Activated B cell treated with CpG ODN at 0.5 μM for 24 hours (primary cell): Measurements from ENCODE around the gene SERPINB1. TPM values are rescaled to one million over a fixed set of nuclear protein-coding genes. Genes with fewer than 3 reads are reported as not detected.

ENCODE experiments used
- ATAC-seq: fragments of 200-7000 bp; cut with Tn5 transposase; one replicate; pipeline ENCODE4 v1.10.0; 2021; ENCODE audit warnings: low read depth, mild to moderate bottlenecking, moderate library complexity
- CTCF ChIA-PET: fragments of 350-600 bp; sonication (Branson Sonifier 250); formaldehyde crosslinking; loops from one replicate; lab custom pipeline; 2021; ENCODE audit warnings: antibody characterized with exemption; lab: Charles Lee
- POLR2A ChIA-PET: fragments of 350-600 bp; sonication (Branson Sonifier 250); formaldehyde crosslinking; loops from one replicate; lab custom pipeline; 2021; ENCODE audit warnings: antibody characterized with exemption; lab: Charles Lee
- DNase-seq: peaks from one replicate; pipeline ENCODE4 v3.0.0; 2022
- H3K27ac Mint-ChIP-seq: one replicate; pipeline ENCODE4 v1.8.0; 2020; ENCODE audit warnings: mixed read lengths
- H3K27me3 Mint-ChIP-seq: one replicate; pipeline ENCODE4 v1.8.0; 2021; ENCODE audit warnings: mixed read lengths
- H3K36me3 Mint-ChIP-seq: one replicate; pipeline ENCODE4 v1.8.0; 2021; ENCODE audit warnings: low read depth, mixed read lengths
- H3K4me1 Mint-ChIP-seq: one replicate; pipeline ENCODE4 v1.8.0; 2021; ENCODE audit warnings: mixed read lengths
- H3K4me3 Mint-ChIP-seq: one replicate; pipeline ENCODE4 v1.8.0; 2020; ENCODE audit warnings: mild to moderate bottlenecking, mixed read lengths
- H3K9me3 Mint-ChIP-seq: one replicate; pipeline ENCODE4 v1.8.0; 2020; ENCODE audit warnings: mixed read lengths
- CTCF ChIP-seq: fragments of 200-600 bp; IDR thresholded peaks from one replicate; pipeline ENCODE4 v1.8.0; 2022; ENCODE audit warnings: antibody characterized with exemption, mild to moderate bottlenecking
- intact Hi-C: fragments of 100-400 bp; cut with micrococcal nuclease; formaldehyde crosslinking; loops from one replicate; pipeline ENCODE4 v1.15.1; 2024
- total RNA-seq: library from RNA; stranded (reverse); gene quantifications from 2 replicates; pipeline ENCODE4 v1.2.3, GENCODE V29; 2022

The SERPINB1 gene
- total RNA-seq, 1 donor from 2014 or later, result 59.9 TPM

DNA sequence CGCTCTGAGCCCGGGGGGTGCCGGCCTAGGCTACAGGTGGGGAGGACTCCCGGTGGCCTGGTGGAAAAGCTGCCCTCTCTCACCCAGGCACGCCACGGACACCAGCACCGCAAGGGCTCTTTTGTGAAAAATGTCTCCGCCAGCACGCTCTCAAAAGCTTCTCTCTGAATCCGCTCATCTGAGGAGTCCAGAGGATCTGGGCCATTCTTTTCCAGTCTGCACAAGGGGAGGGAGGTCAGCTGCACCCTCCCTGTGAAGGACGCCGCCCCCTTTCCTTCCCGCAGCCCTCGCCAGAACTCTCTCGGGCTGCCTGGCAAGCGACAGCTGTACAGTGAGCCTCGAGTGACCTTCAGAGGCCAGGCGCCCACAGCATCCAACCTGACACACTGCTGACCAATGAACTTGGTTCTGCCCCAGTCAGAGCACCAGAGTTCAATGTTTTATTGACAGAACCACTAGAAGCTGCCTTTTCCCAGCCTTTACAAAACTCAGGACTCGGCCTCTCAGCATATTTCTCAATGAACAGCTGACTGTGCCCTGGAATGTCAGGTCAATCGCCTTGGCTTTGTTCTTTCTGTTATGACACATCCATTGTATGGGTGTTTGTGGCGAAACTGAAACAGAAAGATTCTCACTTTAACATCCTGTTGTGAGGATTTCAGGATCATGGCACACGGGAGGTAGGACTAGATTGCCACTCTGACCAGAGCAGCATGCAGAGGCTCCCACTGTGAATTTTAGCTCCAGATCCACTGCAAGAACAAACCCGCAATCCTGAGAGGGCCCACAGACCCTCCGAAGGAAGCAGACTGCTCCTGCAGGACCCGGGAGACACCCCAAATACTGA is 34.8 kb upstream of the SERPINB1 start:
- Mint-ChIP-seq H3K4me1 (peaks cover 85% of the 10 kb centered on the region), H3K27me3 (no peaks in the 10 kb centered on the region), H3K4me3 (peak overlapping the region; percentile 88), H3K36me3 (peaks cover 40% of the 10 kb centered on the region), H3K9me3 (peaks cover 4% of the 10 kb centered on the region), H3K27ac (peak overlapping the region; percentile 99)
- no peak for DNase-seq
- ChIA-PET CTCF (interaction anchor here (0.9 to 4.0 kb wide), 7 partner anchors 9 to 85 kb away, joined by 3 to 25 read pairs (median 3); no protein-coding TSS in a partner anchor), POLR2A (interaction anchor here (1.0 to 3.0 kb wide), 4 partner anchors 30 to 192 kb away, joined by 3 to 13 read pairs (median 6); partner anchors contain the start of gene RIPK1)
- no peak for TF ChIP-seq CTCF
- intact Hi-C loops, result loop anchor here (1.0 kb wide), 1 partner anchor 22 kb away; no protein-coding TSS in a partner anchor
- ATAC-seq, result peak; percentile 23

GRCh38 chr6:2875359-2876191 is 33.9 kb upstream of the SERPINB1 start:
- H3K4me1 Mint-ChIP-seq, result peaks cover 83% of the 10 kb centered on the region

GRCh38 chr6:2873643-2874042 is 32.0 kb upstream of the SERPINB1 start:
- ChIA-PET CTCF (no interaction called here), POLR2A (interaction anchor here (0.9 kb wide), 1 partner anchor 8 kb away, joined by 3 read pairs; no protein-coding TSS in a partner anchor)
- ATAC-seq (no peak), DNase-seq (no peak)
- peaks cover 32% of the 10 kb centered on the region for H3K36me3 Mint-ChIP-seq
- H3K9me3 Mint-ChIP-seq, result peaks cover 6% of the 10 kb centered on the region
- TF ChIP-seq CTCF, result no peak
- H3K27me3 Mint-ChIP-seq, result no peaks in the 10 kb centered on the region
- H3K4me1 Mint-ChIP-seq, result peaks cover 74% of the 10 kb centered on the region
- intact Hi-C loops, result no loop called here
- peak overlapping the region; percentile 91 for H3K27ac Mint-ChIP-seq
- H3K4me3 Mint-ChIP-seq, result no peak overlapping the region

More at GRCh38 chr6:2875359-2876191, 33.9 kb upstream of the SERPINB1 start:
- peaks cover 4% of the 10 kb centered on the region for H3K9me3 Mint-ChIP-seq
- H3K27ac Mint-ChIP-seq, result peak overlapping the region; percentile 95
- POLR2A ChIA-PET, result interaction anchor here (1.0 to 1.6 kb wide), 3 partner anchors 36 to 193 kb away, joined by 3 to 8 read pairs (median 3); partner anchors contain the start of gene RIPK1
- H3K4me3 Mint-ChIP-seq, result peak overlapping the region; percentile 84
- no peaks in the 10 kb centered on the region for H3K27me3 Mint-ChIP-seq
- H3K36me3 Mint-ChIP-seq, result peaks cover 43% of the 10 kb centered on the region
- DNase-seq, result peak; percentile 63
- no peak for TF ChIP-seq CTCF
- intact Hi-C loops, result loop anchor here (1.0 kb wide), 1 partner anchor 23 kb away; no protein-coding TSS in a partner anchor
- peak; percentile 63 for ATAC-seq
- CTCF ChIA-PET, result interaction anchor here (0.9 to 4.0 kb wide), 5 partner anchors 8 to 36 kb away, joined by 3 to 25 read pairs (median 3); no protein-coding TSS in a partner anchor

GRCh38 chr6:2872423-2873358 is 31.0 kb upstream of the SERPINB1 start:
- peak overlapping the region; percentile 75 for H3K4me3 Mint-ChIP-seq
- peaks cover 25% of the 10 kb centered on the region for H3K36me3 Mint-ChIP-seq
- peaks cover 6% of the 10 kb centered on the region for H3K9me3 Mint-ChIP-seq
- peaks cover 72% of the 10 kb centered on the region for H3K4me1 Mint-ChIP-seq
- H3K27ac Mint-ChIP-seq, result peak overlapping the region; percentile 91
- POLR2A ChIA-PET, result interaction anchor here (0.5 to 1.5 kb wide), 4 partner anchors 9 to 117 kb away, joined by 3 to 4 read pairs (median 4); no protein-coding TSS in a partner anchor
- CTCF ChIA-PET, result interaction anchor here (1.9 kb wide), 1 partner anchor 26 kb away, joined by 11 read pairs; no protein-coding TSS in a partner anchor
- no peaks in the 10 kb centered on the region for H3K27me3 Mint-ChIP-seq
- TF ChIP-seq CTCF, result no peak
- DNase-seq, result no peak
- ATAC-seq, result peak; percentile 14
- intact Hi-C loops, result no loop called here
